K562 (cell line): ENCODE results near the gene LMBR1.

Experiments
- CTCF ChIP-seq, 3 experiments: IDR thresholded peaks in 2 of 3; conservative IDR thresholded peaks in 1 of 3; 2 replicates each; pipeline ENCODE4 v1.5.1; 2011 to 2012; ENCODE audit warnings: low read length in 3 of 3, mild to moderate bottlenecking in 3 of 3, control low read depth in 2 of 3, improper control_type of control experiment in 1 of 3, inconsistent platforms in 1 of 3, low read depth in 1 of 3, mixed read lengths in 1 of 3, moderate library complexity in 1 of 3; ENCODE audit not compliant: insufficient read depth in 2 of 3
- NCOR1 ChIP-seq: fragments of 450-650 bp; IDR thresholded peaks from 2 replicates; pipeline ENCODE4 v1.6.1; 2016; ENCODE audit warnings: mild to moderate bottlenecking, moderate library complexity
- PRPF4 ChIP-seq: fragments of 200-400 bp; formaldehyde crosslinking; IDR thresholded peaks from one replicate; pipeline ENCODE4 v1.6.1; 2017; ENCODE audit warnings: low read length, low read depth, mild to moderate bottlenecking; ENCODE audit not compliant: insufficient read depth, poor library complexity, severe bottlenecking

- TF ChIP-seq PRPF4 (no peak), CTCF (IDR thresholded peaks at IDR 0.05 in 2 of 3, conservative IDR thresholded peaks at IDR 0.05 in 1 of 3; ENCODE audit: insufficient read depth in 2 of 3, low read depth in 1 of 3, low read length in 3 of 3) (no peak), NCOR1 (no peak)
Observed at GRCh38 chr7:156739596-156739995, 153.4 kb downstream of the LMBR1 start.
